SJSA1 (cell line): Measurements from ENCODE around the gene CYBA. TPM values are rescaled to one million over a fixed set of nuclear protein-coding genes. Genes with fewer than 3 reads are reported as not detected.
A peak's percentile ranks its signal among the peaks of the same experiment; 100 is the strongest.

Experiments used
- DNase-seq, 2 experiments: peaks; one replicate each; pipeline ENCODE4 v3.0.0-alpha.2; 2015 to 2020; ENCODE audit warnings: low spot score in 2 of 2, low read depth in 1 of 2
- H3K27ac ChIP-seq: fragments of 250-450 bp; sonication (Bioruptor Pico); 2 replicates; pipeline ENCODE4 v1.5.1; 2020; ENCODE audit warnings: mild to moderate bottlenecking, moderate library complexity
- H3K27me3 ChIP-seq: fragments of 250-450 bp; sonication (Bioruptor Pico); replicated peaks from 2 replicates; pipeline ENCODE4 v1.5.1; 2020; ENCODE audit warnings: mild to moderate bottlenecking, moderate library complexity
- H3K36me3 ChIP-seq: fragments of 250-450 bp; sonication (Bioruptor Pico); 2 replicates; pipeline ENCODE4 v1.5.1; 2020; ENCODE audit warnings: mild to moderate bottlenecking
- H3K4me1 ChIP-seq: fragments of 250-450 bp; sonication (Bioruptor Pico); replicated peaks from 2 replicates; pipeline ENCODE4 v1.6.1; 2021; ENCODE audit warnings: mild to moderate bottlenecking
- H3K4me3 ChIP-seq: fragments of 250-450 bp; sonication (Bioruptor Pico); 2 replicates; pipeline ENCODE4 v1.5.1; 2020; ENCODE audit warnings: mild to moderate bottlenecking
- H3K9me3 ChIP-seq: fragments of 250-450 bp; sonication (Bioruptor Pico); replicated peaks from 2 replicates; pipeline ENCODE4 v1.5.1; 2020; ENCODE audit warnings: mild to moderate bottlenecking
- total RNA-seq: library from RNA; depleted of rRNA; stranded (reverse); fragments of >200 nt; shearing (Covaris generic); gene quantifications from 2 replicates; pipeline ENCODE4 v1.2.3, GENCODE V29; 2014

CYBA gene
- total RNA-seq, 1 experiment from 2014 or later, result not detected

DNA sequence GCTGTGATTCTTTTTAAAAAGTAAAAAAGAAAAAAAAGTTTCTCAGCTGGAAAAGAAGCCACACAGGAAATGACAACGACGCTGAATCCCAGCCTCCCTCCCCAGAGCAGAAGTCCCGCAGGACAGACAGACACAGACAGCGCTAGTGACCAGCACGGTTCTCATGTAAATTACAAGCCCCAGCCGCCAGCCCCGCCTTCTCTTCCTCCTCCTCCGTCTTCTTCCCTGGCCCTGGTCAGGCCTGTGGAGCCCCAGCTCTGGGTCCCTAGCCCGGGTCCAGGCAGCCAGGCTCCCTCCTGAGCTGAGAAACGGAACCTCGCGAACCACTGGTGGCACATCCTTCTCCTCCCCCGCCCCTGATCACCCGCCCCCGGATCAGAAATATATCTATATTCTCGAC is 19.5 kb downstream of the CYBA start:
- Histone ChIP-seq H3K4me1 (peaks cover 13% of the 10 kb centered on the region), H3K36me3 (peaks cover 66% of the 10 kb centered on the region), H3K27me3 (no peaks in the 10 kb centered on the region), H3K4me3 (no peak overlapping the region), H3K9me3 (no peaks in the 10 kb centered on the region), H3K27ac (no peak overlapping the region)
- no peak for DNase-seq

DNA sequence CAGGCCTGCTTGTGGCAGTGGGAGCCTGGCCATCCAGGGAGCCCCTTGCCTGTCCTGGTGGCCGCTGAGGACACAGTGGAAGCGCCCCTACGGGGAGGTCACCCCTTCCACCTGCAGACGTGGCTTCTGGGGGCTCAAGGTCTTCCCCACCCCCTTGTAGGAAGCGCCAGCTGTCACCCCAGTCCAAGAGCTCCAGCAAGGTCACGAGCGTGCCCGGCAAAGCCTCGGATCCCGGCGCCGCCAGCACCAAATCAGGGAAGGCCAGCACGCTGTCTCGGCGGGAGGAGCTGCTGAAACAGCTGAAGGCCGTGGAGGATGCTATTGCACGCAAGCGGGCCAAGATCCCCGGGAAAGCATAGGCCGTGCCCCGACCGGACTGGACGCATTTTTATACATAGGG is 19.9 kb downstream of the CYBA start:
- no peak overlapping the region for H3K27ac ChIP-seq
- peaks cover 17% of the 10 kb centered on the region for H3K4me1 ChIP-seq
- no peak overlapping the region for H3K4me3 ChIP-seq
- no peaks in the 10 kb centered on the region for H3K27me3 ChIP-seq
- H3K9me3 ChIP-seq, result no peaks in the 10 kb centered on the region
- H3K36me3 ChIP-seq, result peaks cover 67% of the 10 kb centered on the region
- no peak for DNase-seq

DNA sequence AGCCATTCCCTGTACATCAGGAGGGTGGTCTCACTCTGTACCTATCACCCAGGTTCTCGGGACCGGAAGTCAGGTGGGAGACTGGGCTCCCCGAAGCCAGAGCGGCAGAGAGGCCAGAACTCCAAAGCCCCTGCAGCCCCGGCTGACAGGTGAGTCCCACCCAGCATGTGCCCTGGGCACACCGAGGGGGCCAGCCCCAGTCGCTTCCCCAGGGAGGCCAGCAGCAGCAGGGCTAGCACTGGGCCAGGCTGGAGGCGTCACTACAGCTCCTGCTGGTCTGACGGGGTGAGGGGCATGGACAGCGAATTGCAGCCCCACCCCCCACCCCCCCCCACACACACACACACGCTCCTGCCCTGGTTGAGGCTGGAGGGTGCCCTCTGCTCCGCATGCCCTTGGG is 20.4 kb downstream of the CYBA start:
- H3K27ac ChIP-seq, result no peak overlapping the region
- no peaks in the 10 kb centered on the region for H3K9me3 ChIP-seq
- H3K36me3 ChIP-seq, result peaks cover 70% of the 10 kb centered on the region
- H3K27me3 ChIP-seq, result no peaks in the 10 kb centered on the region
- H3K4me3 ChIP-seq, result no peak overlapping the region
- H3K4me1 ChIP-seq, result peaks cover 22% of the 10 kb centered on the region
- no peak for DNase-seq

DNA sequence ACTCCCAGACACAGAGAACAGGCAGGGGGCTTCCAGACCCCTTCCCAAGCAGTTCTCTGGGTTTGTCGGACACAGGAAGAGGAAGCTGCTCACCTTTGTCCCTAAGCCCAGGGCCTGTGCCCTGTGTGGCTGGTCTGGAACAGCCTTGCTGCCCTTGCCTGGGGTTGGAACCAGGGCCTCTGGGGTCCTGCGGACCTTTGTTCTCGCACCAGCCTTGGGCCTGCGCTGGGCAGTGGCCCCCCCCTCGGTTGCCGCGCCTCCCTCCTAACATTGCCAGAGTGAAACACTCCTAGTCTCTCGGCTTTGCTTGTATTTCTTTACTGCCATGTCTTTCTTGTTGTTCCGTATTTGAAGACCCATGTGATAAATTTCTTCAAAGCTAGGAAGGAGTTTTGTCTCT is 21.0 kb downstream of the CYBA start:
- H3K9me3 ChIP-seq, result no peaks in the 10 kb centered on the region
- H3K36me3 ChIP-seq, result peaks cover 76% of the 10 kb centered on the region
- H3K27ac ChIP-seq, result no peak overlapping the region
- H3K4me3 ChIP-seq, result no peak overlapping the region
- H3K4me1 ChIP-seq, result peaks cover 27% of the 10 kb centered on the region
- no peak for DNase-seq
- H3K27me3 ChIP-seq, result no peaks in the 10 kb centered on the region

DNA sequence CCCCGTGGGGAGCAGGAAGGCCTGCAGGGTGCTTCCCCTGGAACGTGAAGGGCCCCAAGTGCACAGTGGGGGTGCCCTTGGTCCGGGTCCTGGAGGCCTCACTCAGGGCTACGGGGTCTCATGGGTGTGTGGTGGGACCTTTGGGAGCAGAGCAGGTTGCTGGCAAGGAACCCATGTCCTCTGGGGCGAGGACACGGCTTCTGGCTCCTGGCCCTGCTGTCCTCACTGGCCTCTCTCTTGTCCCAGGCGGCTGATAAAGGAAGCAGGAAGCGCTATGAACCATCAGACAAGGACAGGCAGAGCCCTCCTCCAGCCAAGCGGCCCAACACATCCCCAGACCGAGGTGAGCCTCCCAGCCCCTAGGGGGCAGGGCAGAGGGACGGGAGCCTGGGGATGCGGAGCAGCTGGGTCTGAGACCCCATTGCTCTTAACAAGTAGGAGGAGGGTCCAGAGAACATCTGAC is 22.3 kb downstream of the CYBA start:
- Histone ChIP-seq H3K27me3 (no peaks in the 10 kb centered on the region), H3K4me3 (no peak overlapping the region), H3K27ac (no peak overlapping the region), H3K4me1 (peaks cover 27% of the 10 kb centered on the region), H3K36me3 (peaks cover 80% of the 10 kb centered on the region), H3K9me3 (no peaks in the 10 kb centered on the region)
- DNase-seq, result no peak

DNA sequence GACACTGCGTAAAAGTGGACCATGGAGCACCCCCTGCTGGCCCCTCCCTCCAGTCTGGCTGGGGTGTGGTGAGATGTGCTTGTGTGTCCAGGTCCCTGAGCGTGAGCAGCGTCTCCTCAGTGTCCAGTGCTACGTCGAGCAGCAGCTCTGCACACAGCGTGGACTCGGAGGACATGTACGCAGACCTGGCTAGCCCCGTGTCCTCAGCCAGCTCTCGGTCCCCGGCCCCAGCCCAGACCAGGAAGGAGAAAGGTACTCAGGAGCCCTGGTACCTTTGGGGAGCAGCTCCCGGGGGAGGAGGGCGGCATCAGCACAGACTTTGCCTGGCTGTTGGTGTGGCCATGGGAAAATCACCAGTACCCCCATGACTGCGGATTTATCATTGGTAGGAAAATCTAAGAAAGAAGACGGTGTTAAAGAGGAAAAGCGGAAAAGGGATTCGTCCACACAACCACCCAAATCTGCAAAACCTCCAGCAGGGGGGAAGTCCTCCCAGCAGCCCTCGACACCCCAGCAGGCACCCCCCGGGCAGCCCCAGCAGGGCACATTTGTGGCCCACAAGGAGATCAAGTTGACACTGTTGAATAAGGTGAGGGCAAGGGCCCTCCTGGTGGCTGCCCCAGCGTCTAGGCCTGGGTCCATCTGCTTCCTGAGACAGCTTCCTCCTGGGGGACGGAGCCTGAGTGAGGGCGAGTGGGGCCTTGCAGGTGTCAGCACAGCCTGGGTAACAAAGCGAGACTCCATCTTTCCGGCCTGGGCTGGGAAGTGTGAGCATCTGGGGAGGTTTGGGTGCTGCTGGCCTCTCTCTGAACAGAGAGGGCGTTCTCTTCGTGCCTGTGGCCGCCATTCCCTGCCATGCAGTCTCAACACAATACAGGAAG is 23.1 kb downstream of the CYBA start:
- Histone ChIP-seq H3K9me3 (no peaks in the 10 kb centered on the region), H3K4me3 (no peak overlapping the region), H3K36me3 (peaks cover 81% of the 10 kb centered on the region), H3K4me1 (peaks cover 27% of the 10 kb centered on the region), H3K27me3 (no peaks in the 10 kb centered on the region), H3K27ac (peak overlapping the region; percentile 80; the same call in 1 of the 2 replicates)
- DNase-seq, result no peak

DNA sequence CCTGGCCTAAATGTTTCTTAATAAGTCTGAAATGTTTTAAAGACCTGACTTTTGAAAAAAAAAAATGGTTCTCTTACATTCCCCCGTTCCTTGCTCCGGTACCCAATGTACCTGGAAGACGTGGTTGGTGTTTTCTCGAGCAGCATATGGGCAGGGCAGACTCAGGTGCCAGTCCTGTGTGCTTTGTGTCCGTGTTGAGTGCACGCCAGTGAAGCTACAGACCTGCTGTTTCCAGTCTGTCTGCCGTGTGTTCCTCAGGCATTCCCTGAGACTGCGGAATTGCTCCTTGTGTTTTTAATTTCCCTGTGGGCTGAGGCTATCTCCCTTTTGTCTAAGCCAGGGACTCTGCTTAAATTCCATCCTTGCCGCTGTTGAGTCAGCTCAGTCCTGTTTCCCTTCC is 24.2 kb downstream of the CYBA start:
- Histone ChIP-seq H3K27ac (peak overlapping the region; percentile 80), H3K27me3 (no peaks in the 10 kb centered on the region), H3K4me1 (peaks cover 27% of the 10 kb centered on the region), H3K9me3 (no peaks in the 10 kb centered on the region), H3K36me3 (peaks cover 85% of the 10 kb centered on the region), H3K4me3 (no peak overlapping the region)
- peak in 1 of 2 experiments; percentile 39 for DNase-seq

DNA sequence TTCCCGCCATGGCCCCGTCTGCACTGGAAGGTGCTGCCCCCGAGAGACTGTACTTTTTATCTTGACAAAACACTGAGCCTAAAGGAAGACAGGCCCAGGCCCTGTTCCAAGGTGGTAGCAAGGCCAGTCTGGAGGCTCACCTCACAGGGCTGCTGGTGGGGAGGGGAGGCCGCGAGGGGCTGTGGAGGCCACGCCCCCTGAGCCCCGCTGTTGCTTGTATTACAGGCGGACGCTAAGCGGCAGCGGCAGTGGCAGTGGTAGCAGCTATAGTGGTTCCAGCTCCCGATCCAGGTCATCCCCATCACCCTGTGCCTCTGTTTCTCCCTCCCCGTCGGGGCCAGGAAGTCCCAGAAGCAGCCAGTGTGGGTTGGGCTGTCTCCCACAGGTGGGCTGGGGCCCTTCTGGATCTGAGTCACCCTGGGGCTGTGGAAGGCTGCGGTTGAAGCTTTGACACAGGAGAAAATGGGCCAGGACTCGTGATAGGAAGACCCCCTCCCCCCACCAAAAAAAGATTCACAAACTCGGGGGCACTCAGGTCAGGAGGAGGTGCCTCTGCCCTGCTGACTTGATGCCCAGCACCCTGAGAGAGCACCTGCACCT is 25.8 kb downstream of the CYBA start:
- Histone ChIP-seq H3K27ac (no peak overlapping the region), H3K27me3 (no peaks in the 10 kb centered on the region), H3K9me3 (no peaks in the 10 kb centered on the region), H3K4me3 (no peak overlapping the region), H3K36me3 (peaks cover 81% of the 10 kb centered on the region), H3K4me1 (peaks cover 32% of the 10 kb centered on the region)
- DNase-seq, result no peak

DNA sequence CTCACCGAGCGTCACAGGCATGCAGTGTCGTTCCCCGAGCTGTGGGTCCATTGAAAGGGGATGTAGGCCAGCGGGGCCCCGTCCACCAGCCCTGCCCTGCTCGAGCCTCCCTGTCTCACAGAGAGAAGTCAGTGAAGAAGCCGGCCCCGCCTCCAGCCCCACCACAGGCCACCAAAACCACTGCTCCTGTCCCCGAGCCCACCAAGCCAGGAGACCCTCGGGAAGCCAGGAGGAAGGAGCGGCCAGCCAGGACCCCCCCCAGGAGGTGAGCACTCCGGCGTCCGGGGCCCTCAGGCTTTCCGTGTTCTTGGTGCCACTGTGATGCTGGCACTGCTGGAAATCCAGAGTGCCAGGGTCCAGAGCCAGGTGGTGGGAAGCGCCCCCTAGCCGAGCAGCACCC is 26.4 kb downstream of the CYBA start:
- no peak for DNase-seq
- Histone ChIP-seq H3K36me3 (peaks cover 80% of the 10 kb centered on the region), H3K4me1 (peaks cover 38% of the 10 kb centered on the region), H3K27ac (no peak overlapping the region), H3K4me3 (no peak overlapping the region), H3K9me3 (no peaks in the 10 kb centered on the region), H3K27me3 (no peaks in the 10 kb centered on the region)

DNA sequence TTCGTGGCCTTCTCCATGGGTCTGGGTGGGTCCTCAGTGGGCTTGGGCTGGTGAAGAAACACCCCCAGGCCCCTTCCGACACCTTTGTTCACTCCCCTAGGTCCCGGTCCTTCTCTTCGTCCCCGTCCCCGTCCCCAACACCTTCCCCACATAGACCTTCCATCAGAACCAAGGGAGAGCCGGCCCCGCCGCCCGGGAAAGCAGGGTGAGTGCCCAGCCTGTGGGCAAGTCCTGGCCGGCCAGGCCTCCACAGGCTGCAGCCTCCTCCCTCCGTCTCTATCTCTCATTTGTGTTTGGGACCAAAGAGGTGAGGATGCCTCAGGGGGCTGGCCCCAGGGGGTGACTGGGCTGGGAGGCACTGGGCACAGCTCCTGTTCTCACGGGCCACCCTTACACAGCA is 27.0 kb downstream of the CYBA start:
- Histone ChIP-seq H3K9me3 (no peaks in the 10 kb centered on the region), H3K27me3 (no peaks in the 10 kb centered on the region), H3K4me3 (no peak overlapping the region), H3K27ac (no peak overlapping the region), H3K4me1 (peaks cover 44% of the 10 kb centered on the region), H3K36me3 (peaks cover 80% of the 10 kb centered on the region)
- no peak for DNase-seq

DNA sequence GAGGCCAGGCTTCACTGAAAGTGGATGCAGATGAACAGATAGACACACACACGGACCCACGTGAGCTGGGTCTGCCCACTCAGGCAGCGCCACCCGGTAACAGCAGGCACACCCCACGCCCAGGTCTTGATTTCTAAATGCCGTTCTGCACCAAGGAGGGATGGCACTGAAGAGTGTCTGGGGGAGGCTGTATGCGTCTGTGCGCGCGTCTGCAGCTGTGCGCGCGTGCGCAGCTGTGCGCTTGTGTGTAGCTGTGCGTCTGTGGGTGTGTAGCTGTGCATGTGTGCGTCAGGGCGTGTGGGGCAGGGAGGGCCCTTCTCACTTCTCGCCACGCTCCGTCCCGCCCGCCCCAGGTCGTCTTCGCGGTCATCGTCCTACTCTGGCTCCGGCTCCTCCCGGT is 28.0 kb downstream of the CYBA start:
- no peak for DNase-seq
- Histone ChIP-seq H3K4me1 (peaks cover 50% of the 10 kb centered on the region), H3K9me3 (no peaks in the 10 kb centered on the region), H3K27ac (no peak overlapping the region), H3K36me3 (peaks cover 74% of the 10 kb centered on the region), H3K4me3 (no peak overlapping the region), H3K27me3 (no peaks in the 10 kb centered on the region)

DNA sequence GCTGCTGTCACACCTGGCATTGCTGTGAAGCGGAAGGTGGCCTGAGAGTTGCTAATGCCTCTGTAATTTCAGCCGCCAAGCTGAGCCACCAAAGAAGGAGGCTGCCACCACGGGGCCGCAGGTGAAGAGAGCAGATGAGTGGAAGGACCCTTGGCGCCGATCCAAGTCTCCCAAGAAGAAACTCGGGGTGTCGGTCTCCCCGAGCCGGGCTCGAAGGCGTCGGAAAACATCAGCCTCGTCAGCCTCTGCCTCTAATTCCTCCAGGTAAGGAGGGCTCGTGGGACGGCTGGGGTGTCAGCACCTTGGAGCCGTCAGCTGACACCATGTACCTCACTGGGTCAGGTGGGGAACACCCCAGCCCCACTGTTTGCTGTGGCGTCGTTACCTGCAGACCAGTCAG is 28.7 kb downstream of the CYBA start:
- DNase-seq, result no peak
- Histone ChIP-seq H3K4me1 (peaks cover 51% of the 10 kb centered on the region), H3K4me3 (no peak overlapping the region), H3K9me3 (no peaks in the 10 kb centered on the region), H3K27me3 (no peaks in the 10 kb centered on the region), H3K27ac (no peak overlapping the region), H3K36me3 (peaks cover 74% of the 10 kb centered on the region)

DNA sequence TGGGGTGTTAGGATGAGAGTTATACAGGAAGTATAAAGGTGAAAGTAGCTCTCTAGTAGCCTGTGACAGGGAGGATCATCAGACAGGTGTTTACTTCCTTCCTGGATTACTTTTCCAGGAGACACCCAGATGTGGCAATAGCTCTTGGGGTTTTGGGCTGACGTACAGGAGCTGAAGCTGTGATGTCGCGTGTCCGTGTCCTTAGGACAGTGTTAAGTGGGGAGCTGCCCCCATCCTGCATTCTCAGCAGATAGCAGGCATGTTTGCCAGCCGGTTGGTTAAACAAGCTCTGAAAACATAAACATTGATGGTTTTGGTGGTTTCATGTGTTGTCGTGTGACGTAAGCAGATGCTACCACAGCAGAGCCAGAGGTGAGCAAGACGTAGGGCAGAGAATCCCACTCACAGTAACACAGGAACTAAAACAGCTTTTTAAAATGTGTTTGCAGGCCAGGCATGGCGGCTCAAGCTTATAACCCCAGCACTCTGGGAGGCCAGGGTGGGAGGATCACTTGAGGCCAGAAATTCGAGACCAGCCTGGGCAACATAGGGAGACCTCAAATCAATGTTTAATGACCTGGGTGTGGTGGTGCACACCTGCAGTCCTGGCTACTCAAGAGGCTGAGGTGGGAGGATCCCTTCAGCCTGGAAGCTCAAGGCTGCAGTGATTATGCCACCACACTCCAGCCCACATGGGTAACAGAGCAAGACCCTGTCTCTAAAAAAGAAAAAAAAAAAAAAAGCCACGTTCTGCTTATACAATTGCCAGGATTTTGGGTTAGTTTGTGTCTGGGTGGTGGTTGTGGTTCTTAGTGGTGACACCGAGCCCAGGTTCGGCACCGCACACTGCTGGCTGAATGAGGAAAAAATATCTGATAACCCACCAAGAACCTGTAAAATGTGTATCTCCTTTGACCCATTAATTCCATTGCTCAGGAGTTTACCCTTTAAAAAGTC is 30.7 kb downstream of the CYBA start:
- peak overlapping the region; percentile 25; the same call in 1 of the 2 replicates for H3K27ac ChIP-seq
- no peak overlapping the region for H3K4me3 ChIP-seq
- peaks cover 80% of the 10 kb centered on the region for H3K36me3 ChIP-seq
- H3K9me3 ChIP-seq, result no peaks in the 10 kb centered on the region
- peak; percentile 79 to 82 for DNase-seq
- H3K27me3 ChIP-seq, result no peaks in the 10 kb centered on the region
- H3K4me1 ChIP-seq, result peaks cover 40% of the 10 kb centered on the region
